GM18520 (cell line): ENCODE data around the gene ETNK2.
"Not testable (repeated sequence)": the region's sequence is repeated elsewhere in the genome, so short reads cannot be mapped to it uniquely, and the experiment has no call there.

Experiments
- ATAC-seq: cut with Tn5 transposase; IDR thresholded peaks from one replicate; pipeline ENCODE4 v1.9.1; 2021; ENCODE audit not compliant: unreplicated experiment

The ETNK2 gene

GRCh38 chr1:204103431-204103741 lies 48.5 kb downstream of the ETNK2 start:
- no peak for ATAC-seq

- ATAC-seq: no peak
These were observed 49.0 kb downstream of the ETNK2 start for GRCh38 chr1:204102739-204103430.

GRCh38 chr1:204102029-204102611 lies 49.7 kb downstream of the ETNK2 start:
- no peak for ATAC-seq

GRCh38 chr1:204099754-204100153 lies 52.1 kb downstream of the ETNK2 start:
- not testable (repeated sequence) for ATAC-seq

GRCh38 chr1:204098683-204099082 lies 53.2 kb downstream of the ETNK2 start:
- no peak for ATAC-seq

- ATAC-seq: no peak
These were observed 54.9 kb downstream of the ETNK2 start for GRCh38 chr1:204096931-204097330.

- ATAC-seq: no peak
These were observed 56.8 kb downstream of the ETNK2 start for GRCh38 chr1:204094856-204095634.

- no peak for ATAC-seq
These were observed 57.5 kb downstream of the ETNK2 start for GRCh38 chr1:204094313-204094729.

GRCh38 chr1:204093781-204094180 lies 58.1 kb downstream of the ETNK2 start:
- no peak for ATAC-seq

GRCh38 chr1:204093421-204093717 lies 58.5 kb downstream of the ETNK2 start:
- ATAC-seq: no peak

- ATAC-seq: no peak
These were observed 59.0 kb downstream of the ETNK2 start for GRCh38 chr1:204092632-204093420.

- ATAC-seq: no peak
These were observed 60.0 kb downstream of the ETNK2 start for GRCh38 chr1:204091787-204092312.

GRCh38 chr1:204091066-204091465 lies 60.8 kb downstream of the ETNK2 start:
- ATAC-seq: no peak

- not testable (repeated sequence) for ATAC-seq
These were observed 61.7 kb downstream of the ETNK2 start for GRCh38 chr1:204090132-204090531.

GRCh38 chr1:204089044-204089751 lies 62.6 kb downstream of the ETNK2 start:
- no peak for ATAC-seq

- ATAC-seq: no peak
These were observed 63.2 kb downstream of the ETNK2 start for GRCh38 chr1:204088596-204088995.

- ATAC-seq: no peak
These were observed 63.8 kb downstream of the ETNK2 start for GRCh38 chr1:204087893-204088528.

GRCh38 chr1:204087181-204087892 lies 64.5 kb downstream of the ETNK2 start:
- no peak for ATAC-seq

GRCh38 chr1:204085876-204086275 lies 66.0 kb downstream of the ETNK2 start:
- ATAC-seq: no peak
